Duodenal mucosa (tissue), 2 donors: Measurements from ENCODE around the gene RNF217.
A peak's percentile ranks its signal among the peaks of the same experiment; 100 is the strongest.

Experiments
- H3K27ac ChIP-seq: one replicate; pipeline ENCODE4 v1.7.0; 2013; ENCODE audit warnings: low read depth, low read length
- H3K27me3 ChIP-seq, 2 donors: one replicate each; pipeline ENCODE4 v1.7.0; 2013; ENCODE audit warnings: low read length in 2 of 2, control low read depth in 1 of 2; ENCODE audit not compliant: insufficient read depth in 2 of 2, control insufficient read depth in 1 of 2
- H3K36me3 ChIP-seq, 2 donors: one replicate each; pipeline ENCODE4 v1.7.0; 2013; ENCODE audit warnings: low read length in 2 of 2, control low read depth in 1 of 2; ENCODE audit not compliant: insufficient read depth in 2 of 2, control insufficient read depth in 1 of 2
- H3K4me1 ChIP-seq, 2 donors: one replicate each; pipeline ENCODE4 v1.7.0; 2013; ENCODE audit warnings: low read length in 2 of 2, control low read depth in 1 of 2; ENCODE audit not compliant: insufficient read depth in 2 of 2, control insufficient read depth in 1 of 2
- H3K4me3 ChIP-seq, 2 donors: one replicate each; pipeline ENCODE4 v1.7.0; 2013; ENCODE audit warnings: low read length in 2 of 2, low read depth in 1 of 2
- H3K9ac ChIP-seq, 2 donors: one replicate each; pipeline ENCODE4 v1.7.0; 2013; ENCODE audit warnings: low read length in 2 of 2, low read depth in 1 of 2
- H3K9me3 ChIP-seq, 2 donors: one replicate each; pipeline ENCODE4 v1.7.0; 2013; ENCODE audit warnings: low read length in 2 of 2, control low read depth in 1 of 2; ENCODE audit not compliant: control insufficient read depth in 1 of 2

RNF217 gene

DNA sequence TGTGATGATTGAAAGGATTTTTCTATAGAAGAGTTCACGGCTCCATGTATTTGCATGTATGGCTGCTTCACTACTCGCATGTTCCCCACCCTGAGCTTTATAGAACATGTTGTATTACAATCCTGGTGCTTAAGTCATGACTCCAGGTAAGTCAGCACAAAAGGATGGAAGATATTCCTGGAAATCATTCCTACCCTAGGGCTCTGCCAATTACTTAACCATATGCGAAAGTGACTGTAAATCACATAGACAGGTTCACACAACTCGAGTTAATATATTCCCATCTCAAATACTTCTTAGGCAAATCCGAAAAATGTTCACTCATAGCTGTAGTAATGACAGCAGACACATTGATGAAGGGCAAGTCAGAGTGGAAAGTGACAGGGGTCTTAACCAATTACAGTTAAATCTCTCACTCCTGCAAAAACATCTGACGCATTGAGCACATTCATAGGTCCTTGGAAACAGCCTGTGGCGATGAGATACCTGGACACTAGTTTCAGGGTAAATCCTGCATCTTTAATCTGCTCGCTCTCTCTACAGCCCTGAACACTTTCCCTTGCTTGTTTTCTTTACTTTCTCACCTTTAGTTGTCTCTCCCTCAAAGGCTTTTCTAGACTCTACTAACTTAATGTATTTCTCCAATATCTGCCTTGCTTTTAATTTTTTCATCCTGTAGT lies 35.1 kb downstream of the RNF217 start:
- no peak overlapping the region for H3K27ac ChIP-seq
- no peak overlapping the region for H3K4me3 ChIP-seq
- H3K4me1 ChIP-seq: peaks cover 6 to 15% of the 10 kb centered on the region in 2 donors
- H3K9ac ChIP-seq: no peak overlapping the region
- no peaks in the 10 kb centered on the region for H3K36me3 ChIP-seq
- H3K9me3 ChIP-seq: no peaks in the 10 kb centered on the region
- no peaks in the 10 kb centered on the region for H3K27me3 ChIP-seq

DNA sequence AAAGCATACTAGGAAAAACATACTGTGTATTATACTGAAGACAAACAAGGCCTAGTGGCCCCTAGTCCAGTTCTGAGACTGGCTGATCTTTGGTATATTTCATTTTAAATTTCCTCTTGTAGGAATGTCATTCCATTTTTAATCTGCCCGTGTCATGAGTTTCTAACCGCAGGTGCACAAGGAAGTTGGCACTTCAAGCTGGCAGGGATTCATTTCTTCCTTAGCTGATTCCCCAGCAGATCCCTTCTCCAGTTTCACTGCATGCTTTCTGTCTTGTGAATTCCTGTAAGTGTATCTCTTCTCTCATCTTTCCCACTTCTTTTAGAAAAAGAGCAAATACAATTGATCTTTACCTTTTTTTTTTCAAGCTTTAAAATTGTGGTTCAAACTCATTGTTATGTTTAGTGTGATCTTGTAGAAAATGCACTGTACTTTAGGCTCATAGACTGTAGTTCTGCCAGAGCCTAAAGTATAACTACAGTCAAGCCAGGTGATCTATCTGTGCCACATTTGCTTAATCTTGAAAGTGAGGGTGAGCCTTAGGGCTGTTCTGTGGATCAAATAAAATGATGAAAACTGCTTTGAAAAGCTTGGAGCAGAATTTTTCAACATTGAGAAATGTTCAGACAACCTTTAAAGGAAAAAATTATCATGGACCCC lies 37.0 kb downstream of the RNF217 start:
- Histone ChIP-seq H3K9me3 (no peaks in the 10 kb centered on the region), H3K27ac (no peak overlapping the region), H3K4me1 (peaks cover 11 to 15% of the 10 kb centered on the region in 2 donors), H3K9ac (no peak overlapping the region), H3K4me3 (no peak overlapping the region), H3K27me3 (no peaks in the 10 kb centered on the region), H3K36me3 (no peaks in the 10 kb centered on the region)

DNA sequence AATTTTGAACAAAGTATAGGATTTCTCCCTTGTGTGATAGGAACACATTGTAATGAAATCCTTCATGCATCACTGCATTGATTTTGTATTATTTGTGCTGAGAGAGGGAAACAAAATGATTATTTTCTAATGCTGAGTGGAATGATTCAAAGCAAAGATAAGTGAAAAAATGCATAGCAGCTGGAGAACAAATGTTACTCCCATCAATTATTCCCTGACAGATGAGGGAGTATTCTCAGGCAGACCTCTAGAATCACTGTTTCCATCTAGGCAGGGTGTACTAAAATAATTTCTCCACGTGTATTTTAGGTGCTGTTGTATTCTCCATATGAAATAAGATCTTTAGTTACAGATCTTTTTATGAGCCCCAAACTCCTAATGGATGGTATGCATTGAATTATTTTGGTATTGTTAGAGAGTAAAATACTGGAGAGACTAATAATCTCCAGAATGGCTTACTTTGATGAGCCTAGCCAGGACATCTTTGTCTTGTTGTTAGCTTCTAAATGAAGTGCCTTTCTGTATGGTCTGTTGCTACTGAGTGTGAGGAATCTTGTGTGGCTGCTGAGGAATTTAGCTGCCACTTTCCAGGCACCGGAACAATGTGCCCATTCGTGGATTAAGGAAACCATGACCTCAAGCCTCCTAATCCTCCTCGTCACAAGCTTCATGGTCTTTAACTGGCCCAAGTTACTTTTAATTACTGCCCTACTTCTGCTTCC lies 39.6 kb downstream of the RNF217 start:
- Histone ChIP-seq H3K9ac (peak overlapping the region in 1 of 2 donors; percentile 22), H3K27ac (no peak overlapping the region), H3K27me3 (no peaks in the 10 kb centered on the region), H3K36me3 (no peaks in the 10 kb centered on the region), H3K4me3 (peak overlapping the region; percentile 64 to 74), H3K9me3 (no peaks in the 10 kb centered on the region), H3K4me1 (peaks cover 11 to 15% of the 10 kb centered on the region in 2 donors)

DNA sequence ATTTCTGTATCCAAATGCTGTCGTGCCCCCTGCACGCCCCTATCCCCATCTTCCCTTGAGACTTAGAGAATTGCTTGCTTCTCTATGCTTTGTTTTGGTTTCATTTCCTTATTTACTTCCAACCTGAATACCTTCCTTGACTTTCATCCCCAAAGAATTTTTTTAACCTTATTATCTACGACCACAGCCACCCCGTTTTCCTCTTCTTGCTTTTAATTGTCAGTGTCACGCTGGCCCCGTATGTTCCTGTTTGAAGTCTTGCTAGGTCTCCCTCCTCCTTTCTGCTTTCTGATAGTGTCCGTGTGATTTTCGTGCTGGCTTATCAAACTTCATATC lies 40.1 kb downstream of the RNF217 start:
- Histone ChIP-seq H3K4me1 (peaks cover 11 to 15% of the 10 kb centered on the region in 2 donors), H3K9me3 (no peaks in the 10 kb centered on the region), H3K27ac (no peak overlapping the region), H3K27me3 (no peaks in the 10 kb centered on the region), H3K9ac (peak overlapping the region in 1 of 2 donors; percentile 22), H3K36me3 (no peaks in the 10 kb centered on the region), H3K4me3 (peak overlapping the region; percentile 64 to 74)

DNA sequence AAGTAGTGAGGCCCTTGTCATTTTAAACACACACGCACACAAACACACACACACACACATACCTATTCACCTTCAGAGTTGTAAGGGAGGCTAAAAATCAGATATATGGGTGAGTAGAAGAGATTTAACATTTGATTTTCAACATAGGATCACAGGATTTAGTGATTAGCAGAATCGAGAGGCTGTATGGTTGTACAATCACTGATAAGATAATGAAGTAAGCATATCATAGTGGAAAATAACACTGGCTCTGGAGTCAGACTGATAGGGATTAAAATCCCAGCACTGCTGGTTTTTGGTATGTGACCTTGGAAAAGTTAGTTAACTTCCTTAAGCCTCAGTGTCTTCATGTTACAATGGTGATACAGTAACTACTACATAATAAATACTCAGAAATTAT lies 40.8 kb downstream of the RNF217 start:
- H3K4me1 ChIP-seq: peaks cover 11 to 15% of the 10 kb centered on the region in 2 donors
- H3K27me3 ChIP-seq: no peaks in the 10 kb centered on the region
- no peaks in the 10 kb centered on the region for H3K36me3 ChIP-seq
- H3K9me3 ChIP-seq: no peaks in the 10 kb centered on the region
- peak overlapping the region in 1 of 2 donors; percentile 74 for H3K4me3 ChIP-seq
- no peak overlapping the region for H3K27ac ChIP-seq
- H3K9ac ChIP-seq: no peak overlapping the region

DNA sequence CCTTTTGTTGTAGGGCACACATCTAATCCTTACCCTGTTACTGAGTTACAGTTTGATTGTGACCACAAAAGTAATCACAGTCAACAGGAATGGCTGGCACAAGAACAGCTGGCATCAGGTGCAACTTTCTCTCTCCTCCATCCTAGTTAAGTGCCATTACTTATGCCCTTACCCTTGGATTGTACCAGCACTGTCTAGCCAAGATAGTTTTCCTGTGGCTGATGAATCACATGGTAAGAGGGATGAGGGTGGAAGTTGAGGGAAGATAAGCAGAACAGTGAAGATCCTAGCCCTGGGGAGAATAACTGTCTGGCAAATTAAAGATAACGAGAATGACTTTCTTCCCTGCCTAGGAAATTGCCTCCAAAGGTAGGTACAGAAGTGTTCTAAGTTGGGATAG lies 42.0 kb downstream of the RNF217 start:
- Histone ChIP-seq H3K36me3 (no peaks in the 10 kb centered on the region), H3K27ac (no peak overlapping the region), H3K4me3 (no peak overlapping the region), H3K9ac (no peak overlapping the region), H3K4me1 (peaks cover 13 to 19% of the 10 kb centered on the region in 2 donors), H3K27me3 (no peaks in the 10 kb centered on the region), H3K9me3 (no peaks in the 10 kb centered on the region)

DNA sequence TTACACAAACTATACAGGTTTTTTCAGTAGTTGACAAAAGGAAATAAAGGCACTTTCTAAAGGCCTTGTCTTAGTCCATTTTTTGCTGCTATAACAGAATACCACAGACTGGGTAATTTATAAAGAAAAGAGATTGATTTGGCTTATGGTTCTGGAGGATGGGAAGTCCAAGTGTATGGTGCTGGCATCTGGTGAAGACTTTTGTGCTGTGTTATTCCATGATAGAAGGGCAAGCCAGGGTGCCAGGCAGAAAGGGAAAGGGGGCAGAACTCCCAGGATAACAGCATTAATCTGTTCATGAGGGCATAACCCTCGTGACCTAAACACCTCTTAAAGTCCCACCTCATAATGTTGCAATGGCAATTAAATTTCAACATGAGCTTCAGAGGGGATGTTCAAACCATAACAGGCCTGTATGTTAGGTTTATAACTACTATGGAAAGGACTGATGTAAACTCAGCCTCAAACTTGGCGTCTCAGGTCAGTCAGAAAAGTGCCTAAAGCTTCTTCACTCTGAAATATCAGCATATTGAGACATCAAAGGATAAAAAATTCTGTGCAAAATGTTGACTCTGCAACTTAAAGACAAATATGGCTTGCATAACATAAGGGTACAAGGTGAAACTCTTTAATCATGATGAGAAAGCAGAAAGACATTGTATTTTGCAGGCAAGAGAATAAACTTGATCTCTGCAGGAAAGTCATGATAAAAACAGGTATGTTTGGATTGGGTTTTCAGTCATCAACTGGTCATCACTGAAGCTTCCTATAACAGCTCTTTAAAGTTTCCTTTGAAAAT lies 42.8 kb downstream of the RNF217 start:
- peaks cover 16 to 19% of the 10 kb centered on the region in 2 donors for H3K4me1 ChIP-seq
- no peak overlapping the region for H3K9ac ChIP-seq
- H3K27me3 ChIP-seq: no peaks in the 10 kb centered on the region

DNA sequence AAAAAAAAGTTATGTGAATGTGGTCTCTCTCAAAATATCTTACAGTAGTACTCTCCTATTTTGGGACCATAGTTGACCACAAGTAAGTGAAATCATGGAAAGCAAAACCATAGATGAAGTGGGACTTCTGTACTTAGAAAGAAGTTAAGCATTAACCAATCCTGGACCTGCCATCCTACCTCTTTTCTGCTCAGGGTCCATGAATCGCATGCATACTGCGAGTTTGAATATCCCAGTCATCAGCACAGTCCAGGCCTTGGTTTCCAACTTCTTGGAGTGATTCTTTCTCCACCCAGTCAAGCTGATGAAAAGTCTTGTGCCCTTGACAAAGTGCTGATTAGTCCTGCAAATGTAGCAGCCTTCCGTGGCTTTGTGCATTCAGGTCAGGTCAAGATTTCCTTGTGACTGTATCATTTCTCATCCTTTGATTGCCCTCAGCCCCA lies 46.0 kb downstream of the RNF217 start:
- Histone ChIP-seq H3K9me3 (no peaks in the 10 kb centered on the region), H3K27ac (no peak overlapping the region), H3K4me1 (peaks cover 10 to 14% of the 10 kb centered on the region in 2 donors), H3K4me3 (no peak overlapping the region), H3K9ac (no peak overlapping the region), H3K36me3 (no peaks in the 10 kb centered on the region), H3K27me3 (no peaks in the 10 kb centered on the region)

More for the DNA sequence above, 42.8 kb downstream of the RNF217 start:
- Histone ChIP-seq H3K4me3 (no peak overlapping the region), H3K9me3 (no peaks in the 10 kb centered on the region), H3K27ac (no peak overlapping the region), H3K36me3 (no peaks in the 10 kb centered on the region)

DNA sequence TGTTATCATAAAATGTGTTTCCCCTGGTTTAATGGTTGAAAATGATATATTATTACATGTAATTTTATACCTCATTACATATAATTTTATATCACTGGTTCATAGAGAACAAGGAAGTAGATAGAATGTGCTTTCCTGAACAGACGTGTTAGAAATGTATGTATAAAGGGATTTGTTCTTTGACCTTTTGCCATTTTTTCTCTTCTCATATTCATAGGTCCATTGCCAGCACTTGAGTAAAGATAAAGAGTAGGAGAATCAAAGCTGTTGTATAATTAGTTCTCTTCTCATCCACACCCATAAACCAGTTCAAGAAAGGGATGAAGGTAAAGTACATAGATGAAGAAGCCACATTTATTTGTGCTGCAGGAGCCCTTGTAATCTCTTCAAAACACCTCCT lies 46.7 kb downstream of the RNF217 start:
- Histone ChIP-seq H3K9ac (no peak overlapping the region), H3K36me3 (no peaks in the 10 kb centered on the region), H3K27me3 (no peaks in the 10 kb centered on the region), H3K4me3 (no peak overlapping the region), H3K4me1 (peaks cover 10 to 14% of the 10 kb centered on the region in 2 donors), H3K9me3 (no peaks in the 10 kb centered on the region), H3K27ac (no peak overlapping the region)
